PFSK-1 (cell line): ENCODE measurements around the gene DCC.

Experiments used
- FOXP2 ChIP-seq: optimal IDR thresholded peaks from 2 replicates; pipeline ENCODE3; 2011; ENCODE audit warnings: borderline replicate concordance, control low read depth, inconsistent platforms; ENCODE audit not compliant: insufficient read depth; ENCODE audit errors: extremely low read length, extremely low read depth
- POLR2AphosphoS5 ChIP-seq: IDR thresholded peaks from 2 replicates; pipeline ENCODE4 v1.6.1; 2012; ENCODE audit warnings: low read depth, mild to moderate bottlenecking, control low read depth, low read length, moderate library complexity
- SIN3A ChIP-seq: IDR thresholded peaks from 2 replicates; pipeline ENCODE4 v1.6.1; 2012; ENCODE audit warnings: mild to moderate bottlenecking, low read length, moderate library complexity, borderline replicate concordance; ENCODE audit not compliant: insufficient read depth
- TAF1 ChIP-seq: IDR thresholded peaks from 2 replicates; pipeline ENCODE4 v1.6.1; 2012; ENCODE audit warnings: low read length, control low read depth, borderline replicate concordance; ENCODE audit not compliant: insufficient read depth
- TF ChIP-seq, protein P1 (sequence below), 2 experiments: IDR thresholded peaks; 2 replicates each; pipeline versions ENCODE4 v1.6.1 to v1.8.0; 2011 to 2012; ENCODE audit warnings: low read depth in 2 of 2, low read length in 2 of 2, control low read depth in 1 of 2, inconsistent platforms in 1 of 2, mild to moderate bottlenecking in 1 of 2, moderate library complexity in 1 of 2; ENCODE audit not compliant: insufficient read depth in 1 of 2

The DCC gene

DNA sequence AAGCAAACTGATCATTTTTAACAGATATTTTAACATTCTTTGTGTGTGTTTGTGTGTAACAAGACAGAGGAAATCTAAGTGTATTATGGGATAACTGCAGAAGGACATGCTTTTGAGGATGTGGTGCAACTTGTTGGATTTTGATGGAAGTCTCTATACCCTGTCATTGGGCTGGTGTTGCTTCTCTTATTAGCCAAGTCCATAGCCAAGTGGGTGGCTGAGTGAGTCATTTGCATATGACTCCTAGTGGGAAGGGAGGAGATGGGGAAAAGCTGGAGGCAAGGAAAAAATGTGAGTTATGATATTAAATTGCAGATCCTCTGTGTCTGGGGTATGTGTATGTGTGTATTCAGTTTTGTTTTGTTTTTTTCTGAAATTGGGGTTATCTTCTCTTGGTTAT lies 879.9 kb downstream of the DCC start:
- TF ChIP-seq POLR2AphosphoS5 (no peak), FOXP2 (no peak), TAF1 (no peak), SIN3A (no peak)
- TF ChIP-seq, protein P1, sequence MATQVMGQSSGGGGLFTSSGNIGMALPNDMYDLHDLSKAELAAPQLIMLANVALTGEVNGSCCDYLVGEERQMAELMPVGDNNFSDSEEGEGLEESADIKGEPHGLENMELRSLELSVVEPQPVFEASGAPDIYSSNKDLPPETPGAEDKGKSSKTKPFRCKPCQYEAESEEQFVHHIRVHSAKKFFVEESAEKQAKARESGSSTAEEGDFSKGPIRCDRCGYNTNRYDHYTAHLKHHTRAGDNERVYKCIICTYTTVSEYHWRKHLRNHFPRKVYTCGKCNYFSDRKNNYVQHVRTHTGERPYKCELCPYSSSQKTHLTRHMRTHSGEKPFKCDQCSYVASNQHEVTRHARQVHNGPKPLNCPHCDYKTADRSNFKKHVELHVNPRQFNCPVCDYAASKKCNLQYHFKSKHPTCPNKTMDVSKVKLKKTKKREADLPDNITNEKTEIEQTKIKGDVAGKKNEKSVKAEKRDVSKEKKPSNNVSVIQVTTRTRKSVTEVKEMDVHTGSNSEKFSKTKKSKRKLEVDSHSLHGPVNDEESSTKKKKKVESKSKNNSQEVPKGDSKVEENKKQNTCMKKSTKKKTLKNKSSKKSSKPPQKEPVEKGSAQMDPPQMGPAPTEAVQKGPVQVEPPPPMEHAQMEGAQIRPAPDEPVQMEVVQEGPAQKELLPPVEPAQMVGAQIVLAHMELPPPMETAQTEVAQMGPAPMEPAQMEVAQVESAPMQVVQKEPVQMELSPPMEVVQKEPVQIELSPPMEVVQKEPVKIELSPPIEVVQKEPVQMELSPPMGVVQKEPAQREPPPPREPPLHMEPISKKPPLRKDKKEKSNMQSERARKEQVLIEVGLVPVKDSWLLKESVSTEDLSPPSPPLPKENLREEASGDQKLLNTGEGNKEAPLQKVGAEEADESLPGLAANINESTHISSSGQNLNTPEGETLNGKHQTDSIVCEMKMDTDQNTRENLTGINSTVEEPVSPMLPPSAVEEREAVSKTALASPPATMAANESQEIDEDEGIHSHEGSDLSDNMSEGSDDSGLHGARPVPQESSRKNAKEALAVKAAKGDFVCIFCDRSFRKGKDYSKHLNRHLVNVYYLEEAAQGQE (IDR thresholded peaks at IDR 0.05; ENCODE audit: insufficient read depth in 1 of 2, low read depth in 2 of 2, low read length in 2 of 2): no peak

DNA sequence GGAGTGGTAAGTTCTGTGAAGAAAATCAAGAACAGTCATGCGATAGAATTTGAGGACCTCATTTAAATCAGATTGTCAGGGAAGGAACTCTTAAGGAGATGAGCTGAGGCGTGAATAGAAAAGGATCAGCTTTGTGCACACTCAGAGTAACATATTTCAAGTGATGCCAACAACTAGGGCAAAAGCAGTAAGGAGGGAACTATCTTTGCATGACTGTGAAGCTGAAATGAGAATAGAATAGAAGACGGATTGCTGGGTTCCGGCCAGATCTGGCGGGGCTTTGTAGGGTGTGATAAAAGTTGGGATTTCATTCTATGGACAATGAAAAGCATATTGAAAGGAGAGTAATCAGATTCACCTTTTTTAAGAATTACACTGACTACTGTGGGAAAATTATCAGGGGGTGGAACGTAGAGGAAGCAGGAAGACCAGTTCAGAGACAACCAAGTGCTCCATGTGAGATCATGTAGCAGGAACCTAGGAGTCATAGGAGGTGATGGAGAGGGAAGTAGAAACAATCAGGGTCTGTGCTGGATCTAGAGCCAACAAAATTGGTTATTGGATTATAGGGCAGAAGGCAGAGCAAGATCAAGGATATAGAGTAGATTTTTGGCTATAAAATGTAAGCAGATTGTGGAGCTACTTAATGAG lies 884.3 kb downstream of the DCC start:
- TF ChIP-seq FOXP2 (no peak), TAF1 (no peak), SIN3A (no peak), POLR2AphosphoS5 (no peak)
- TF ChIP-seq, protein P1 (IDR thresholded peaks at IDR 0.05; ENCODE audit: insufficient read depth in 1 of 2, low read depth in 2 of 2, low read length in 2 of 2): no peak

GRCh38 chr18:53225567-53226325 lies 885.7 kb downstream of the DCC start:
- TF ChIP-seq TAF1 (no peak), SIN3A (no peak), POLR2AphosphoS5 (no peak), FOXP2 (no peak)
- TF ChIP-seq, protein P1 (IDR thresholded peaks at IDR 0.05; ENCODE audit: insufficient read depth in 1 of 2, low read depth in 2 of 2, low read length in 2 of 2): no peak

DNA sequence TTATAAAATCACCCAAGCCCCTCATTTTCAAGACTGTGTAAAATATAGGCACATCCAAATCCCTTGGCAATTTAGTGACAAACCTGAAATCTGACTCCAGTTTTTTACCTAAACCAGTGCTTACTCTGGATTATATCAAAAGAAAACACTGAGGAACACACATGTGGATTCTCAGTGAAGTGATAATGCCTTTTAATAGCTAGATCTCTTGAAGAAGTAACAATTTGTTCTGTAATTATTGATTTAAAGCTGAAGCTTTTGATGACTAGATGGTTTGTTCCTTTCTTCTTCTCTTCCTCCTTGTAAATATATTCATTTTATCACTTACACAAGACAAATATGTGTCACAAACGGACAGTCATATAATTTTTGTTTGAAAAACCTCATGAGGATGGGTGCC lies 894.6 kb downstream of the DCC start:
- TF ChIP-seq TAF1 (no peak), SIN3A (no peak), POLR2AphosphoS5 (no peak), FOXP2 (no peak)
- TF ChIP-seq, protein P1 (IDR thresholded peaks at IDR 0.05; ENCODE audit: insufficient read depth in 1 of 2, low read depth in 2 of 2, low read length in 2 of 2): no peak
